Raji (cell line): ENCODE data around the gene INF2.

Experiments
- POLR2A ChIP-seq: IDR thresholded peaks from 2 replicates; pipeline ENCODE4 v1.6.1; 2011; ENCODE audit warnings: low read depth, low read length, control low read depth; ENCODE audit not compliant: insufficient read depth

Gene INF2

GRCh38 chr14:104753528-104754212 lies 64.3 kb downstream of the INF2 start:
- TF ChIP-seq POLR2A, result no peak

GRCh38 chr14:104754213-104754851 lies 64.9 kb downstream of the INF2 start:
- no peak for TF ChIP-seq POLR2A

GRCh38 chr14:104755621-104756020 lies 66.2 kb downstream of the INF2 start:
- TF ChIP-seq POLR2A, result no peak

- no peak for TF ChIP-seq POLR2A
Measured at GRCh38 chr14:104756477-104757237, 67.2 kb downstream of the INF2 start.

- no peak for TF ChIP-seq POLR2A
Measured at GRCh38 chr14:104757238-104757585, 67.8 kb downstream of the INF2 start.

GRCh38 chr14:104757681-104758392 lies 68.4 kb downstream of the INF2 start:
- no peak for TF ChIP-seq POLR2A

- TF ChIP-seq POLR2A, result no peak
Measured at GRCh38 chr14:104758981-104759969, 69.9 kb downstream of the INF2 start.

- TF ChIP-seq POLR2A, result no peak
Measured at GRCh38 chr14:104765517-104765916, 76.1 kb downstream of the INF2 start.

- TF ChIP-seq POLR2A, result no peak
Measured at GRCh38 chr14:104766256-104766862, 76.9 kb downstream of the INF2 start.

GRCh38 chr14:104766863-104767633 lies 77.6 kb downstream of the INF2 start:
- no peak for TF ChIP-seq POLR2A

- TF ChIP-seq POLR2A, result no peak
Measured at GRCh38 chr14:104767634-104767918, 78.2 kb downstream of the INF2 start.

GRCh38 chr14:104768437-104769323 lies 79.3 kb downstream of the INF2 start:
- no peak for TF ChIP-seq POLR2A
